ENCODE data around the gene HNRNPA0. TPM values are rescaled to one million over a fixed set of nuclear protein-coding genes. Genes with fewer than 3 reads are reported as not detected.

The HNRNPA0 gene
- total RNA-seq, 1 experiment from 2014 or later, result 13.0 TPM

DNA sequence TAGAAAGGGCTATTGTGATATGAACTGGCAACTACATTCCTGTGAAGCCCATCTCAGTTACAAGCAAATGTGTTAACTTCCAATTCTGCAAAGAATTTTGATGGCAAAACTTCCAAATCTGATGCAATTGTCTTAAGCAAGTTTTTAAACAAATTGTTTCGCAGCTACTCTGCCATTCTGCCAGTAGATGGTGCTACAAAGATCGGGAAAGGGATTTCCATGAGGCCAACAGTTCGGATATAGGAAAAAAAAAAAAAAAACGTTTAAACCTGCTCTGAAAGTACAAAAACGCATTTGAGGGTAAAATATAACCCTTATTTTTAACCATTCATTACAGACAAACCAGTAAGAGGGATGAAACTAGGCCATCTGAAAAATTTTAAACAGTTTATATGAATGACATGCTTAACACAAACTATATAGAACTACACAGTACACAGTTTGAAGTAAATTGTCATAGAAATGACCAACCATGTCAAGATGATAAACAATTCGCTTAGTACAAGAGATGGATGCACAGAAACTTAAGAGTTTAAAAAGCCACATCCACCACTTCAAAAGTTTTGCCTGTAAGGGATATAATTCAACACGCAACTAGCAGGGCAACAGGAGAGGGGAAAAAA, 2.2 kb downstream of the HNRNPA0 start:
- ATAC-seq (no peak), DNase-seq (peak; percentile 68)
- Histone ChIP-seq H3K27me3 (ENCODE audit: low read length) (no peaks in the 10 kb centered on the region), H4K20me1 (ENCODE audit: low read length) (peaks cover 51% of the 10 kb centered on the region), H3K4me1 (ENCODE audit: insufficient read depth, low read length) (peaks cover 18% of the 10 kb centered on the region), H3K4me2 (ENCODE audit: low read length) (peak overlapping the region; percentile 98), H2AFZ (ENCODE audit: low read length) (no peak overlapping the region), H3K4me3 (ENCODE audit: low read length) (peak overlapping the region; percentile 79), H3F3A (ENCODE audit: low read length, unreplicated experiment) (no peaks in the 10 kb centered on the region), H3K9me3 (ENCODE audit: low read length) (no peaks in the 10 kb centered on the region), H3K79me2 (ENCODE audit: low read length) (peaks cover 58% of the 10 kb centered on the region), H3K9me2 (replicated peaks; ENCODE audit: low read length) (no peaks in the 10 kb centered on the region), H3K27ac (ENCODE audit: low read length) (no peak overlapping the region), H3K36me3 (ENCODE audit: low read depth, low read length) (peaks cover 11% of the 10 kb centered on the region), H3K9ac (ENCODE audit: low read length) (peak overlapping the region; percentile 99)
- ChIA-PET POLR2A (ENCODE audit: unreplicated experiment) (interaction anchor here (0.5 kb wide), 1 partner anchor 17 kb away, joined by 3 read pairs; no protein-coding TSS in a partner anchor), CTCF (interaction anchor here (0.6 to 1.0 kb wide), 4 partner anchors 10 to 1635 kb away, joined by 4 to 8 read pairs (median 6); no protein-coding TSS in a partner anchor)
- TF ChIP-seq EZH2phosphoT487 (IDR thresholded peaks at IDR 0.05; ENCODE audit: borderline replicate concordance, low read length), result no peak
- TF ChIP-seq, protein P1, sequence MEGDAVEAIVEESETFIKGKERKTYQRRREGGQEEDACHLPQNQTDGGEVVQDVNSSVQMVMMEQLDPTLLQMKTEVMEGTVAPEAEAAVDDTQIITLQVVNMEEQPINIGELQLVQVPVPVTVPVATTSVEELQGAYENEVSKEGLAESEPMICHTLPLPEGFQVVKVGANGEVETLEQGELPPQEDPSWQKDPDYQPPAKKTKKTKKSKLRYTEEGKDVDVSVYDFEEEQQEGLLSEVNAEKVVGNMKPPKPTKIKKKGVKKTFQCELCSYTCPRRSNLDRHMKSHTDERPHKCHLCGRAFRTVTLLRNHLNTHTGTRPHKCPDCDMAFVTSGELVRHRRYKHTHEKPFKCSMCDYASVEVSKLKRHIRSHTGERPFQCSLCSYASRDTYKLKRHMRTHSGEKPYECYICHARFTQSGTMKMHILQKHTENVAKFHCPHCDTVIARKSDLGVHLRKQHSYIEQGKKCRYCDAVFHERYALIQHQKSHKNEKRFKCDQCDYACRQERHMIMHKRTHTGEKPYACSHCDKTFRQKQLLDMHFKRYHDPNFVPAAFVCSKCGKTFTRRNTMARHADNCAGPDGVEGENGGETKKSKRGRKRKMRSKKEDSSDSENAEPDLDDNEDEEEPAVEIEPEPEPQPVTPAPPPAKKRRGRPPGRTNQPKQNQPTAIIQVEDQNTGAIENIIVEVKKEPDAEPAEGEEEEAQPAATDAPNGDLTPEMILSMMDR (conservative IDR thresholded peaks at IDR 0.05; ENCODE audit: low read depth, low read length), result peak; percentile 79
- TF ChIP-seq EZH2 (IDR thresholded peaks at IDR 0.05; ENCODE audit: low read length, unreplicated experiment), result no peak
- intact Hi-C loops (cut with micrococcal nuclease), result no loop called here
- no TSS peak for BruUV-seq (replicated peaks)

DNA sequence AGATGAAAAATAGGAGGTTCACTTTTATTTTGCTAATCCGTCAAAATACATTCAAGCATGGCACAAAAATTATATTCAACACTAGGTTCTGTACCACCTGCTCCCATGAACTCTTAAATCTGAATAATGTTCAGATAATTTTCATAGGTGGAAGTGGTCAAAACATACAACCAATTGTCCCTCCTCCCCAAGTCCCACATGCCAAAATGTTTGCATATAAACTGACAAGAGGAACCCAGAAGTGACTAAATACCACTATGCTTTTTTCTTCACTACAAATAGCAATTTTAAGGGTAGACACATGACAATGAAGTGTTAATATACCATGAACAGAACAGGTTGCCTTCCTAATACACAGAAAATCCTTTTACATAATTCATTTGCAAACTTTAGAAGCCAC, 3.7 kb downstream of the HNRNPA0 start:
- no peak for ATAC-seq
- CTCF ChIA-PET, result no interaction called here
- peaks cover 11% of the 10 kb centered on the region for H3K36me3 ChIP-seq (ENCODE audit: low read depth, low read length)
- no peak for DNase-seq
- H3K4me1 ChIP-seq (ENCODE audit: insufficient read depth, low read length), result peaks cover 18% of the 10 kb centered on the region
- no peak overlapping the region for H3K4me3 ChIP-seq (ENCODE audit: low read length)
- H3K9me3 ChIP-seq (ENCODE audit: low read length), result no peaks in the 10 kb centered on the region
- peaks cover 58% of the 10 kb centered on the region for H3K79me2 ChIP-seq (ENCODE audit: low read length)
- no peak overlapping the region for H2AFZ ChIP-seq (ENCODE audit: low read length)
- peaks cover 51% of the 10 kb centered on the region for H4K20me1 ChIP-seq (ENCODE audit: low read length)
- H3K9me2 ChIP-seq (replicated peaks; ENCODE audit: low read length), result no peaks in the 10 kb centered on the region
- H3K9ac ChIP-seq (ENCODE audit: low read length), result no peak overlapping the region
- POLR2A ChIA-PET (ENCODE audit: unreplicated experiment), result interaction anchor here (0.7 kb wide), 1 partner anchor 147 kb away, joined by 7 read pairs; no protein-coding TSS in a partner anchor
- no peaks in the 10 kb centered on the region for H3K27me3 ChIP-seq (ENCODE audit: low read length)
- TF ChIP-seq EZH2phosphoT487 (IDR thresholded peaks at IDR 0.05; ENCODE audit: borderline replicate concordance, low read length) (no peak), EZH2 (IDR thresholded peaks at IDR 0.05; ENCODE audit: low read length, unreplicated experiment) (no peak)
- TF ChIP-seq, protein P1 (conservative IDR thresholded peaks at IDR 0.05; ENCODE audit: low read depth, low read length), result no peak
- BruUV-seq (replicated peaks), result no TSS peak
- H3K27ac ChIP-seq (ENCODE audit: low read length), result no peak overlapping the region
- H3F3A ChIP-seq (ENCODE audit: low read length, unreplicated experiment), result no peaks in the 10 kb centered on the region
- peak overlapping the region; percentile 98 for H3K4me2 ChIP-seq (ENCODE audit: low read length)
- intact Hi-C loops (cut with micrococcal nuclease), result no loop called here

DNA sequence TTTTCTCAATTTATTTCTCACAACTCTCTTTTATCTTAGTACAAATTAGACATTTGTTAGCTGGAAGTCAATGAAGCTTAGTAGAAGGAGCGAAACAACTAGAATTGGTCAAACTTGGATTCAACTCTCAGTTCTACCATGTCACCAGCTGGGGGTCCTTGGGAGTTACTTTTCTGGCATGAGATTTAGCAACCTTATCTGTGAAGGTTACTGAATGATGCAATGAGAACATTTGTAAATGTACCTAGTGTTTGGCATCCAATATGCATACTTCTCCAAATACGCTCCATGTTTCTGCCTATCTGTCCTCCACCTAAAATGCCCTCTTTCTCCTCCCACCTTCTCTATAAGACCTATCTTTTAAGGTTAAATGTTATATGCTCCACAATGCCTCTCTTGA, 6.3 kb downstream of the HNRNPA0 start:
- ChIA-PET CTCF (no interaction called here), POLR2A (ENCODE audit: unreplicated experiment) (no interaction called here)
- Histone ChIP-seq H3F3A (ENCODE audit: low read length, unreplicated experiment) (no peaks in the 10 kb centered on the region), H3K27me3 (ENCODE audit: low read length) (no peaks in the 10 kb centered on the region), H3K27ac (ENCODE audit: low read length) (no peak overlapping the region), H3K4me2 (ENCODE audit: low read length) (no peak overlapping the region), H3K9me2 (replicated peaks; ENCODE audit: low read length) (no peaks in the 10 kb centered on the region), H3K4me3 (ENCODE audit: low read length) (no peak overlapping the region), H3K9ac (ENCODE audit: low read length) (no peak overlapping the region), H3K4me1 (ENCODE audit: insufficient read depth, low read length) (peaks cover 14% of the 10 kb centered on the region), H3K36me3 (ENCODE audit: low read depth, low read length) (peaks cover 11% of the 10 kb centered on the region), H2AFZ (ENCODE audit: low read length) (no peak overlapping the region), H4K20me1 (ENCODE audit: low read length) (peaks cover 48% of the 10 kb centered on the region), H3K79me2 (ENCODE audit: low read length) (peaks cover 44% of the 10 kb centered on the region), H3K9me3 (ENCODE audit: low read length) (no peaks in the 10 kb centered on the region)
- intact Hi-C loops (cut with micrococcal nuclease), result no loop called here
- ATAC-seq, result no peak
- no peak for DNase-seq
- no TSS peak for BruUV-seq (replicated peaks)
- TF ChIP-seq EZH2 (IDR thresholded peaks at IDR 0.05; ENCODE audit: low read length, unreplicated experiment) (no peak), EZH2phosphoT487 (IDR thresholded peaks at IDR 0.05; ENCODE audit: borderline replicate concordance, low read length) (no peak)
- TF ChIP-seq, protein P1 (conservative IDR thresholded peaks at IDR 0.05; ENCODE audit: low read depth, low read length), result no peak
